H9 (cell line): ENCODE measurements around the gene ABHD16B. TPM values are rescaled to one million over a fixed set of nuclear protein-coding genes. Genes with fewer than 3 reads are reported as not detected.

Experiments
- DNase-seq: peaks from one replicate; pipeline ENCODE4 v3.0.0-alpha.2; 2017
- H2AFZ ChIP-seq: one replicate; pipeline ENCODE4 v1.6.1; 2013; ENCODE audit warnings: mild to moderate bottlenecking, low read length, control low read depth, moderate library complexity
- H2AK5ac ChIP-seq: 2 replicates; pipeline ENCODE4 v1.6.1; 2013; ENCODE audit warnings: low read length, control low read depth, mixed read lengths; ENCODE audit not compliant: insufficient read length
- H2BK120ac ChIP-seq: one replicate; pipeline ENCODE4 v1.6.1; 2013; ENCODE audit warnings: low read depth, mild to moderate bottlenecking, low read length, control low read depth, inconsistent platforms; ENCODE audit not compliant: poor library complexity, severe bottlenecking
- H2BK12ac ChIP-seq: 2 replicates; pipeline ENCODE4 v1.6.1; 2013; ENCODE audit warnings: low read length, control low read depth, mixed read lengths, low read depth; ENCODE audit not compliant: insufficient read length
- H2BK15ac ChIP-seq: 2 replicates; pipeline ENCODE4 v1.6.1; 2013; ENCODE audit warnings: low read depth, low read length, control low read depth
- H2BK20ac ChIP-seq: one replicate; pipeline ENCODE4 v1.6.1; 2013; ENCODE audit warnings: low read depth, mild to moderate bottlenecking, low read length, control low read depth, inconsistent platforms; ENCODE audit not compliant: poor library complexity, severe bottlenecking
- H2BK5ac ChIP-seq: 2 replicates; pipeline ENCODE4 v1.6.1; 2013; ENCODE audit warnings: low read length, control low read depth, mixed read lengths; ENCODE audit not compliant: insufficient read length
- H3K14ac ChIP-seq: 2 replicates; pipeline ENCODE4 v1.6.1; 2013; ENCODE audit warnings: low read length, control low read depth; ENCODE audit not compliant: insufficient read depth
- H3K18ac ChIP-seq: 2 replicates; pipeline ENCODE4 v1.6.1; 2013; ENCODE audit warnings: low read depth, mild to moderate bottlenecking, mixed read lengths, low read length, control low read depth; ENCODE audit not compliant: insufficient read length
- H3K23ac ChIP-seq: 2 replicates; pipeline ENCODE4 v1.6.1; 2013; ENCODE audit warnings: low read length, control low read depth, mixed read lengths, low read depth; ENCODE audit not compliant: insufficient read length
- H3K23me2 ChIP-seq: 2 replicates; pipeline ENCODE4 v1.6.1; 2013; ENCODE audit warnings: low read depth, mild to moderate bottlenecking, mixed read lengths, low read length, control low read depth; ENCODE audit not compliant: insufficient read length, poor library complexity, severe bottlenecking
- H3K27ac ChIP-seq: 2 replicates; pipeline ENCODE4 v1.5.1; 2013; ENCODE audit warnings: low read length, control low read depth, mixed read lengths, low read depth; ENCODE audit not compliant: insufficient read length
- H3K27me3 ChIP-seq: 2 replicates; pipeline ENCODE4 v1.6.1; 2013; ENCODE audit warnings: low read length, control low read depth, inconsistent platforms; ENCODE audit not compliant: insufficient read depth
- H3K4ac ChIP-seq: 2 replicates; pipeline ENCODE4 v1.6.1; 2013; ENCODE audit warnings: low read depth, mild to moderate bottlenecking, control low read depth, inconsistent platforms, low read length, moderate library complexity
- H3K4me1 ChIP-seq: 2 replicates; pipeline ENCODE4 v1.6.1; 2013; ENCODE audit warnings: low read length, control low read depth, inconsistent platforms; ENCODE audit not compliant: insufficient read depth
- H3K4me2 ChIP-seq: 2 replicates; pipeline ENCODE4 v1.6.1; 2013; ENCODE audit warnings: low read length, control low read depth, mixed read lengths; ENCODE audit not compliant: insufficient read length, insufficient read depth
- H3K56ac ChIP-seq: 2 replicates; pipeline ENCODE4 v1.6.1; 2013; ENCODE audit warnings: low read depth, mild to moderate bottlenecking, mixed read lengths, low read length, control low read depth; ENCODE audit not compliant: insufficient read length
- H3K79me1 ChIP-seq: 2 replicates; pipeline ENCODE4 v1.6.1; 2013; ENCODE audit warnings: low read depth, mild to moderate bottlenecking, moderate library complexity, low read length, control low read depth, inconsistent platforms; ENCODE audit not compliant: insufficient read depth, poor library complexity, severe bottlenecking
- H3K79me2 ChIP-seq: 2 replicates; pipeline ENCODE4 v1.6.1; 2013; ENCODE audit warnings: low read length, control low read depth, inconsistent platforms; ENCODE audit not compliant: insufficient read depth
- H3K9ac ChIP-seq: 2 replicates; pipeline ENCODE4 v1.6.1; 2013; ENCODE audit warnings: low read length, control low read depth, mixed read lengths; ENCODE audit not compliant: insufficient read length; ENCODE audit errors: extremely low read depth
- H3K9me3 ChIP-seq: one replicate; pipeline ENCODE4 v1.6.1; 2013; ENCODE audit warnings: low read depth, low read length, inconsistent platforms; ENCODE audit not compliant: control insufficient read depth
- H3T11ph ChIP-seq: one replicate; pipeline ENCODE4 v1.6.1; 2013; ENCODE audit warnings: mild to moderate bottlenecking, low read length, control low read depth, inconsistent platforms
- H4K20me1 ChIP-seq: one replicate; pipeline ENCODE4 v1.6.1; 2013; ENCODE audit not compliant: control insufficient read depth, insufficient read length, insufficient read depth
- H4K5ac ChIP-seq: 2 replicates; pipeline ENCODE4 v1.6.1; 2013; ENCODE audit warnings: low read depth, mild to moderate bottlenecking, mixed read lengths, low read length, control low read depth; ENCODE audit not compliant: insufficient read length
- H4K8ac ChIP-seq: replicated peaks from 2 replicates; pipeline ENCODE4 v1.6.1; 2013; ENCODE audit warnings: low read length, control low read depth, mixed read lengths, low read depth; ENCODE audit not compliant: insufficient read length
- H4K91ac ChIP-seq: 2 replicates; pipeline ENCODE4 v1.6.1; 2013; ENCODE audit warnings: low read depth, mild to moderate bottlenecking, moderate library complexity, mixed read lengths, low read length, control low read depth; ENCODE audit not compliant: insufficient read length
- H3K27ac Mint-ChIP-seq, 3 experiments: 2 replicates in 2 of 3; 3 replicates in 1 of 3; pipeline ENCODE4 v1.8.0; 2020 to 2021; ENCODE audit warnings: mixed read lengths in 3 of 3, mild to moderate bottlenecking in 1 of 3, moderate library complexity in 1 of 3
- H3K27me3 Mint-ChIP-seq: 2 replicates; pipeline ENCODE4 v1.8.0; 2021; ENCODE audit warnings: low read depth, mild to moderate bottlenecking, moderate library complexity, mixed read lengths
- H3K36me3 Mint-ChIP-seq, 3 experiments: 2 replicates in 2 of 3; 3 replicates in 1 of 3; pipeline ENCODE4 v1.8.0; 2020 to 2021; ENCODE audit warnings: low read depth in 3 of 3, mixed read lengths in 3 of 3; ENCODE audit not compliant: insufficient read depth in 1 of 3
- H3K4me1 Mint-ChIP-seq, 2 experiments: 2 replicates each; pipeline ENCODE4 v1.8.0; 2020; ENCODE audit warnings: mixed read lengths in 2 of 2
- H3K4me3 Mint-ChIP-seq, 2 experiments: 2 replicates in 1 of 2; 3 replicates in 1 of 2; pipeline ENCODE4 v1.8.0; 2020 to 2021; ENCODE audit warnings: mild to moderate bottlenecking in 2 of 2, mixed read lengths in 2 of 2, moderate library complexity in 1 of 2
- H3K9me3 Mint-ChIP-seq, 2 experiments: 2 replicates in 1 of 2; 3 replicates in 1 of 2; pipeline ENCODE4 v1.8.0; 2020; ENCODE audit warnings: mild to moderate bottlenecking in 2 of 2, mixed read lengths in 2 of 2, moderate library complexity in 1 of 2
- CTCF ChIP-seq: fragments of 200-600 bp; sonication (generic); conservative IDR thresholded peaks from 3 replicates; pipeline ENCODE4 v1.8.0; 2021; ENCODE audit warnings: antibody characterized with exemption, mild to moderate bottlenecking
- WGBS: extraction: QIAGEN DNeasy Blood & Tissue Kit; methylation state at CpG from one replicate; pipeline ENCODE4 v1.1.7; 2013; ENCODE audit warnings: missing lambda C conversion rate, low lambda C conversion rate, mixed read lengths; ENCODE audit not compliant: insufficient read length; ENCODE audit errors: extremely low coverage; 5-methylcytosine and 5-hydroxymethylcytosine counted together
- total RNA-seq: library from RNA; stranded (reverse); gene quantifications from 2 replicates; pipeline ENCODE4 v1.2.1, GENCODE V29; 2021

ABHD16B gene
- total RNA-seq, 1 experiment from 2014 or later, result not detected

- Histone ChIP-seq H2BK120ac (no peak overlapping the region), H3K56ac (no peak overlapping the region), H2BK12ac (no peak overlapping the region), H4K8ac (no peak overlapping the region), H2AFZ (no peak overlapping the region), H3K9me3 (no peaks in the 10 kb centered on the region), H3K79me2 (peaks cover 2% of the 10 kb centered on the region; the same call in 1 of the 2 replicates), H3K23me2 (no peaks in the 10 kb centered on the region), H3K23ac (no peak overlapping the region), H3K14ac (no peak overlapping the region), H3K4ac (no peak overlapping the region), H3K4me1 (no peaks in the 10 kb centered on the region), H4K5ac (no peak overlapping the region), H2BK15ac (no peak overlapping the region), H3K27ac (no peak overlapping the region), H3K18ac (no peak overlapping the region), H3K79me1 (peaks cover 10% of the 10 kb centered on the region), H2BK5ac (no peak overlapping the region), H3K27me3 (no peaks in the 10 kb centered on the region), H4K20me1 (no peaks in the 10 kb centered on the region), H2AK5ac (no peak overlapping the region), H3K9ac (no peak overlapping the region), H2BK20ac (no peak overlapping the region), H3T11ph (no peak overlapping the region), H3K4me2 (no peak overlapping the region), H4K91ac (no peak overlapping the region)
- H3K9me3 Mint-ChIP-seq, result no peaks in the 10 kb centered on the region; a peak in 1 of 5 replicates
- peaks cover 0 to 9% (median 8%) of the 10 kb centered on the region in 3 experiments; a peak in 4 of 7 replicates for H3K36me3 Mint-ChIP-seq
- WGBS, result no CpG with 5 or more reads among the region's 15 CpGs
- no peaks in the 10 kb centered on the region for H3K27me3 Mint-ChIP-seq
- H3K4me1 Mint-ChIP-seq, result peaks cover 14 to 18% of the 10 kb centered on the region in 2 experiments
- H3K4me3 Mint-ChIP-seq, result no peak overlapping the region
- DNase-seq, result no peak
- no peak for TF ChIP-seq CTCF
- peak overlapping the region; percentile 7 to 74 (median 39); a peak in 4 of 7 replicates for H3K27ac Mint-ChIP-seq
Observed at GRCh38 chr20:63822276-63822696, 39.0 kb upstream of the ABHD16B start.
